ENCODE data around the gene CFAP69.
"Not testable (repeated sequence)": the region's sequence is repeated elsewhere in the genome, so short reads cannot be mapped to it uniquely, and the experiment has no call there.

The CFAP69 gene

GRCh38 chr7:90345595-90346335, 100.8 kb downstream of the CFAP69 start:
- TF ChIP-seq CTCF (conservative IDR thresholded peaks at IDR 0.05) = no peak
- H3K27ac ChIP-seq = peak overlapping the region; percentile 85

GRCh38 chr7:90346336-90347125, 101.6 kb downstream of the CFAP69 start, which contains the start of gene GTPBP10:
GTPBP10 (plus strand) TSS chr7:90346716; CDS start chr7:90346742, 26 bp downstream.
- TF ChIP-seq CTCF (conservative IDR thresholded peaks at IDR 0.05) = peak; percentile 78
- H3K27ac ChIP-seq = peak within 1 kb of the TSS; percentile 85

GRCh38 chr7:90347759-90348158, 102.8 kb downstream of the CFAP69 start:
- peak overlapping the region; percentile 85 for H3K27ac ChIP-seq
- TF ChIP-seq CTCF (conservative IDR thresholded peaks at IDR 0.05) = no peak

GRCh38 chr7:90349305-90349704, 104.3 kb downstream of the CFAP69 start:
- TF ChIP-seq CTCF (conservative IDR thresholded peaks at IDR 0.05) = no peak
- no peak overlapping the region for H3K27ac ChIP-seq

- not testable (repeated sequence) for H3K27ac ChIP-seq
Measured at GRCh38 chr7:90350032-90350431, 105.1 kb downstream of the CFAP69 start.

- no peak overlapping the region for H3K27ac ChIP-seq
- no peak for TF ChIP-seq CTCF (conservative IDR thresholded peaks at IDR 0.05)
Measured at GRCh38 chr7:90351987-90352386, 107.0 kb downstream of the CFAP69 start.

Data from VCaP (cell line).